Activated CD4-positive, alpha-beta T cell treated with anti-CD3 and anti-CD28 coated beads, Interleukin-2, amount 50 U/mL, for 48 hours (primary cell): ENCODE data around the gene ARHGAP27.

Experiments used
- DNase-seq, 2 experiments: peaks; one replicate each; pipeline ENCODE4 v3.0.0-alpha.2; 2020

Gene ARHGAP27

GRCh38 chr17:45430738-45431530 is 1.7 kb downstream of the ARHGAP27 start:
- peak; percentile 34 to 44 for DNase-seq

DNA sequence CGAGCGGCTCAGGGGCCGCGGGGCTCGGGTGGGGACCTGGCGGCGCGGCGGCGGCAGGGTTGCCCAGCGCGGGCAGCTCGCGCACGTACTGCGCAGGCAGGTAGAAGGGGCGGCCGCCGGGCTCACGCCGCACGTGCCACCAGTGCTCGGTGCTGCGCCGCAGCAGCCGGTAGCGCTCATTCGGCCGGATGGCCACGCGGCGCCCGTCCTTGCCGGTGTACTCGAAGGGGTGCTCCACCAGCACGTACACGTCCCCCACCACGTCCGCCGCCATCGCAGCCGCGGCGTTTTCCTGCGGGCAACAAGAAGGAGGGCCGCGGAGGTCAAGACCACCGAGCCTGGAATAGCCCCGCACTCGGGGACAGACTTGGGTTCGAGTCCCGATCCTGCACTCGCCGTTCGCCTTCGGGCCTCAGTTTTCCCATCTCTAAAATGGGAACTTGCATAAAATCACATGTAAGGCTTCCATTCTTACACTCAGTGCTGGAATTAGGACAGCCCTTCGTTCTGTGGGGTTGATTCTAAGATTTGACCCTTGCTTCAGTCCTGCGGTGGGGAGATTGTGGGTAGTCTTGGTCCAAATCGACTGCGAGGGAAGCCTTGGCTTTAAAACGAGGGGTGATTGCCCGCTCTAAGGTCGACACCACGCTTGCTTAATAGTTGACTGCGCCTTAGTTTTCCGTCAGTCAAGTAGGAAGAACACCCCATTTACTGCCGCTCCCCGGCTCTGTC is 2.5 kb downstream of the ARHGAP27 start:
- DNase-seq = no peak

DNA sequence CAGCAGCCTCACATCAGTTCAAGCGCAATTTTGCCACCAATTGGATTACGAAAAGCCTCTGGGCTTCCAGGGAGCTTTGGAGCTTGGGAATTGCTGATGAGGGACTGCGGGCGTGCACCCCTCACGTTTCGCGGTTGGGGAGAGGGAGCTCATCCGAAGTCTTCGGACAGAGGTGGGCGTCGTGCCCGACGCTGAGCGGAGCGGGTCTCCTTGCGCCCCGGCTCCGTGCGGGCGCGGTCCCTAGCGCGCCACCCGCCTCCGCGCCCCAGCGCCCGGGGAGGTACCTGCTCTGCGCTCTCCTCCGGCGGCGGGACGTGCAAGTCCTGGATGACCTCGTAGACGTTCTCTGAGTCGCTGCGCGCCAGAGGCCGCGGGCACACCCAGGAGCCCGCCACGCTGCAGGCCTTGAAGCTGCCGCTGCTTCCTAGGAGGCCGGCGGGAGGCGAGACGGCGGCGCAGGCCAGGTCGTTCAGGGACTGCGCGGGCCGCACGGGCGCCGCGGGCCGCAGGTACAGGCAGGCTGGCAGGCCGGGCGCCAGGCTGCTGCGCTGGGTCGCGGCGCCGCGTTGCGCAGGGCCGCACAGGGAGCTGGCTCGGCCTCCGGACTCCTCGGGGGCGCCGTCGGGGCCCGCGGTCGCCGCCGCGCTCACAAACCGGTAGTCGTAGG is 3.2 kb downstream of the ARHGAP27 start:
- no peak for DNase-seq

DNA sequence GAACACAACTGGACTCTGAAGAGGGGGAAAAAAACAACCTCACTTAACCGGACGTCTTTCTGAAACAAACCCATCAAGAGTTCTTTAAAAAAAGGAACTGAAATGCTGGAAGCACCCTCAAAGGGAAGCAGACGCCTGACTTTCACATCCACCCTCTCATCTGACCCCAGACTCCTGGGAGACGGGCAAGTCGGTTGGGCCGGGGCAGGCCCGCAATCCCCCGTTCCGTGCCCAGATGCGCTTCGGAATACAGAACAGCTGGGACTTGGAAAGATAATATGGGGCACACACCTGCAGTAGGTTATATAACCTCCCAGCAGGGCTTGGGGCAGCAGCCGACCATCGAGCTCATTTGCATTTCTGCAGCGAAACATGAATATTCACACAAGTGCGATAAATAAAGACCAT is 3.7 kb downstream of the ARHGAP27 start:
- no peak for DNase-seq

DNA sequence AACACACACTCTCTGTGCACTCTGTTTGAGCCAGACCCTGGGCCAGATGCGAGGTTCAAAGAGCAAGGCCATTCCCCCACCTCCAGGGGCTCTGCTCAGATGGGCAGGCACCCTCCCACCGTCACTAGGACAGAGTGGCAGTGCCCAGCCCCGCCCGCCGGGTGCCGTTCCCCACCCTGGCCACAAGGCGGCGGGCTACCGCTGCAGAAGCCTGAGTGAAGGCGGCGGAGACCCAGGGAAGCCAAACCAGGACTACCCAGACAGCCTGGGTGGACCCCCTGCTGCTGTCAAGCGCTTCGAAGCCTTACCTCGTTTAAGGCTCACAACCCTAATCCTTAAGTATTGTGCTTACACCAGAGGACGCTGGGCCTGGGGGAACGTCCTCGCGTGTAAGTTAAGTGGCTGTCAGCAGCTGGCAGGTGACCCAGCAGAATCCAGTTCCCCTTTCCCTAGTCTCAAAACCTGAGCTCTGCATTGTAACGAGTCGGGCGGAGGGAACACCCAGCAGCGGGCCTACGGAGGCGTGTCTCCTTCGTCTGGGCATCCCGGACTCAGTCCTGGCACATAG is 4.5 kb downstream of the ARHGAP27 start:
- peak; percentile 83 to 84 for DNase-seq

DNA sequence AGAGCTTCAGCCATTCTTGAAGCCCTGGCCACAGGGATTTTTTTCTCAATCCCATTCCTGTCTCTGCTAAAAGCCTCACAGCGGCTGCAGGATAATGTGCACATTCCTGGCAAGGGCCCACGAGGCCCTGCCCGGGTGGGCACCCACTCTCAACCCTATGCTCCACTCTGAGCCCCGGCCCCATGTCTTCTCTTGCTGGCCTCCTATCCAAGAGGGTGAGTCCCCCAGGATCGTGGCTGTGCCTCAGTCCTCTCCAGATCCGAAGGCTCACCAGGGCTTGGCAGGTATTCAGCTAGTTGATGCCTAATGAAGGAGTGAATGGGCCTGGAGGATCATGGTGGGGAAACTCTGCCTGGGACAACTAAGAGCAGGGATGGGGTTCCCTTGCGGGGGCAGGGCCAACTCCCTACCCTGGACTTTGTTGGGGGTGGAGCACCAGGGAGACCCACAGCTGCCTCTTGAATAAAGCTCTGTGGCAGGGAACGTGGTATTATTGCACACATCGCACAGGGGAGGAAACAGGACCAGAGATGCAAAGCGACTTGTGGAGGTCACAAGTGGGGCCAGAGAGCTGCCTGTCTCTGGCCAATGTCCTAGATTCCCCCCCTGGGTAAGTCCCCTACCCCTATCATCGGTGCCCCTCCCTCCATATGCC is 5.4 kb downstream of the ARHGAP27 start:
- DNase-seq = no peak

DNA sequence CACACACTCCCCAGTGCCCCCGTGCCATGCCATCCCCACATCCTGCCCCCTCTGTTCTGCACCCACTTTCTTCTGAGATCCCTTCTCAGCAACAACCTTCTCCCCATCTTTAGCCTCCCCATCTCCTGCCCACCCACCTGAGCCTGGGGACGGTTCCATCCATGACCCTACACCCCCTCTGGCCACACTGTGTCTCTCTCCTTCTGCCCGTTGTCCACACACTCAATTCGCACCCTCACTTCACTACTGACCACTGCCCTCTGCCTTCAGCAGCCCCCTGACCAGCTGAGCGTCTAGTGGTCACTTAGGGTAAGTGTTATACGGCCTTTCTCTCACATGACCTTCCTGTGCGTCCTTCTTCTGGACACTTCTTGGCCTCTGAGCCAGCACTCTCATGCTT is 6.1 kb downstream of the ARHGAP27 start:
- no peak for DNase-seq

GRCh38 chr17:45425984-45426413 is 6.7 kb downstream of the ARHGAP27 start:
- no peak for DNase-seq

- DNase-seq = no peak
Observed at GRCh38 chr17:45425125-45425983, 7.3 kb downstream of the ARHGAP27 start.

GRCh38 chr17:45424769-45425124 is 7.9 kb downstream of the ARHGAP27 start:
- no peak for DNase-seq

DNA sequence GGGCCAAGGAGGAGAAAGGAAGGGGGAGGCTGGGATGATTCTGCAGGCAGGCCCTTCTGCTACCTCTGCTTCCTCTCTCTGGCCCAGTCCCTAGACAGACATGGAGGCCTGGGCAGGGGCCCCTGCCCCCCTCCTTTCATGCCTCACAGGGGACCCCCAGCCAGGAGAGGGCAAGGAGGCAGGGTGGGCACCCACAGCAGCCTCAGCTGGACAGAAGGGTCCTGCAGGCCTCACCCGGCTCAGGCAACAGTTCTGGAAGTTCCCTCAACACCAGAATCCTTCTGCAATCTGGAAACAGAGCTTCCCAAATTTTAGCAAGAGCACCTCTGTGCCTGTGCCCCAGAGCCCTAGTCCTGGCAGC is 8.7 kb downstream of the ARHGAP27 start:
- no peak for DNase-seq

DNA sequence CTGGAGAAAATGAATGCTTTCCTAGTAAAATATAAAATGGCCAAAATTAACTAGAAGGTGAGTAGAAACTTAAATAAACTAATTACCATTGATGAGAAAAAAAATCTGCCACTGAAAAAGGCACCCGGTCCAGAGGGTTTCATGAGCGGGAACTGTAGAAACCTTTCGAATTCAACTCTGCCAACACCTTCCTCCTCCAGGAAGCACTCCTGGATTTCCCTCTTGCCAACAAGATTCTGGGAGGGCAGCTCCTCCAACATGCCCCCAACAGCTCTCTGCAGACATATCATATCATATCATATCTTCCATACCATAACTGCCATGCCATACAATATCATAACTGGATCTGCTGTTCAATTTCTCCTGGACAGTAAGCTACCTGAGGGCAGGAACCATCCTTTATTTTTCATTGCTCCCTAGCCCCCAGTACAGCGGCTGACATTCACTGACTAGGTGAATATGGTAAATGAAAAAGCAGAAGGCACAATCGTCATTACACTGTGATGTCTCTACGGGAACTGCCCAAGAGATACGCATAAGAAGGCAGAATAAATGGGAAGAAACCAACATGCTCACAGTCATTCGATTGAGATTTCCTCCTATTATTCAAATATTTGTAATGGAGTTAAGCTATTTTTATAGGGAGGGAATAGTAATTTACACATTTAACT is 9.2 kb downstream of the ARHGAP27 start:
- no peak for DNase-seq

- no peak for DNase-seq
Observed at GRCh38 chr17:45414990-45415881, 17.4 kb downstream of the ARHGAP27 start.

DNA sequence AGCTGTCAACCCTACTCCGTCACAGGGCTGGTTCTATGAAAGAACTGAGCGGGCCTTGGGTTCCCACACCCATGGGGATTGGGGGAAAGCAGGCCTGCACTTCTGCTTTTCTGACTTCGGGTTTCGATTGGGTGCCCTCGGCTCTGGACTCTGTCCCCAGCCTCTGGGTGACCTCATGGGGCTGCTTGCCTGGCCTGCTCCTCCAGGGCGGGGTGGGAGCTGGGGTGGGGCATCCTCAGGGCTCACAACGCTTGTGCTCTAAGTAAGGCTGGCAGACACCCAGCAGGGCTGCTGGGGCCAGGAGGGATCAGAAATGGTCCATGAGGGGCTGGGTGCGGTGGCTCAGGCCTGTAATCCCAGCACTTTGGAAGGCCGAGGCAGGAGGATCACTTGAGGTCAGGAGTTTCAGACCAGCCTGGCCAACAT is 19.2 kb downstream of the ARHGAP27 start:
- DNase-seq = no peak

DNA sequence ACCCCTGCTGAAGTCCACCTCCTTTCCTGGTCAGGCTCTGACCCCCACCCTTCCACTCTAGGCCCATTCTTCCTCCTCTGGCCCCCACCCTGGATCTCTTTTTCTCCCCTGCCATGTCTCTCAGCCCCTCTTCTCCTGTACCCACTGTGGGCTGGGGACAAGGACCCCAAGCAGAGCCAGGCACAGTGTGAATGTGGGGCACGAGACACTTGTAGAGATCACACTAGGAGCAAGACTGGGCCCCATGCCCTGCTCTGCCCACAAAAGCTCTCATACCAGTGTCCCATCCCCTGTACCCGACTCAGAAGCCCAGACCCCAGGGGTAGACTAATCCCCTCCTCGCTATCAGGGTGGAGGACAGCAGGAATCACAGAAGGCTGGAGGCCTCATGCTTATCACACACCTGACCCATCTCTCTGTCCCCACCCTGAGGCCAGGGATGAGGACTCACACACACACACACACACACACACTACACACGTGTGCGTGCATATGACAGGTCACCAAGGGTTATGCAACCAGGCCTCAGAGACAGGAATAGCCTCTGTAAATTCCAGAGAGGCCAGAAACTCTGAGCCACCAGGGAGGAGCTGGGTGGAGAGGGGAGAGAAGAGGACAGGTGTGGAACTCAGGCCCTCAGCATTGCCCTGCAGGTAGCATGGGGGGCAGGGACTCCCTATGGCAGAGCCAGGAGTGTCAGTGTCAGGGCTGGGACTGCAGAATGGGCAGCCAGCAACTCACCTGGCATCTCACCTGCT is 21.1 kb downstream of the ARHGAP27 start:
- no peak for DNase-seq

DNA sequence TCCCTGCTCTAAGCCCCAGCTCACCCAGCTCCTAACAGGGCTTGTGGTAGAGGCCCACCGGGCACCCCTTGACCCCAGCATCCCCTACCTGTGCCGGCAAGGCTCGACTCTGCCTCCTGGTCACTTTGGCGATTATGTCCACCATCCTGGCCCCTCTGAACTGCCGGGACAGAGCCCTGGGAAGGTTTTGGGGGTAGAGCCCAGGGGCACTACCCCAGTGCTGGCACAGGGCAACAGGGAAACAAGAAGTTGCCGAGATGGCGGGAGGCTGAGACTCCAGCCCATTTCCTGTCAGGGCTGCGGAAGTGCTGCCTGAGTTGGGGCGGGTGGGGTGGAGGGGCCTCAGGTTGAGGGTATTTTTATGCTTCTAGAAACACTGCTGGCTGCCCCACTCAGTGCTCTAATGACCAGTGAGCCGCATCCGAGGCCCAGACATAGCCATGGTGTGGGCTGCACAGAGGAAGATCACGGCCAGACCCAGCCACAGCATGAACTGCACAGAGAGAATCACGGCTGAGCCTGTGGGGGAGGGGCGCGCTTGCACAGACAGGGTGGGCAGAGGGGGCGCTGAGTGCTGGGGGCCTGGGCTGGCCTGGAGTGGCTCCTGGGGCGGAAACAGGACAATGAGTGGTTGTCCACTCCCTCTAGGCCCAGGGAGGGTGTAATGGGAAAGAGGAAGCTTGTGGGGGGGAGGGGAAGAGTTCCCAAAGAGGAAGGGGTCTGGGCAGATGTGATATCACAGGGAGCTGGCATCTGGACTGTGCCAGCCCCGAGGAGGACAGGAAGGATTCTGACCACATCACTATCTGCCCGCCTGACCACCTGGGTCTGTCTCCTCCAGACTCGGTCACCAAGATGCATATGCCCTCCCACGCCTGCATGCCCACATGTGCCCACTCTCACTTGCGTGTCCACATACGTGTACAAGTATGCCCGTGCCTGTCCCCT is 22.3 kb downstream of the ARHGAP27 start:
- DNase-seq = peak; percentile 68 to 74

DNA sequence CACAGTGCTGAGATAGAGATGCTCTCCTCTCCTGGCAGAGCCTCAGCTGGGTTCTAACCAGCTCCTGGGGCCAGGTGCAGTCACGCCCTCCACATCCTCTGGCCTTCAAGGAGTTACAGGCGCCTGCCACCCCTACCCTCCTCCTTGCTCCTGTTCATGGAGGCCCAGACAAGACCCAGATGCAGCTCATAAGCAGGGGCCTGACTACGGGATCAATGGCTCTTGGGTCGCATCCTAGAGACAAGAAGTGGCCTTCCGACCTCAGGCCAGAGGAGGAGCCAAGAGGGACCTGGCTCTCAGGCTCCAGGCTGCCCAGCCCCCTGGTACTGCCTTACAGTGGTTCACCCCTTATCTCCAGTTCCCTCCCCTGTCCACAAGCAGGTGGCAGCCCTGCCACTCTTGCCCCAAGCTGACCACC is 23.0 kb downstream of the ARHGAP27 start:
- DNase-seq = peak; percentile 21 to 29
